Measurements from ENCODE around the gene CD93.

GRCh38 chr20:23043376-23043775, 42.7 kb downstream of the CD93 start:
- TF ChIP-seq, protein P1, sequence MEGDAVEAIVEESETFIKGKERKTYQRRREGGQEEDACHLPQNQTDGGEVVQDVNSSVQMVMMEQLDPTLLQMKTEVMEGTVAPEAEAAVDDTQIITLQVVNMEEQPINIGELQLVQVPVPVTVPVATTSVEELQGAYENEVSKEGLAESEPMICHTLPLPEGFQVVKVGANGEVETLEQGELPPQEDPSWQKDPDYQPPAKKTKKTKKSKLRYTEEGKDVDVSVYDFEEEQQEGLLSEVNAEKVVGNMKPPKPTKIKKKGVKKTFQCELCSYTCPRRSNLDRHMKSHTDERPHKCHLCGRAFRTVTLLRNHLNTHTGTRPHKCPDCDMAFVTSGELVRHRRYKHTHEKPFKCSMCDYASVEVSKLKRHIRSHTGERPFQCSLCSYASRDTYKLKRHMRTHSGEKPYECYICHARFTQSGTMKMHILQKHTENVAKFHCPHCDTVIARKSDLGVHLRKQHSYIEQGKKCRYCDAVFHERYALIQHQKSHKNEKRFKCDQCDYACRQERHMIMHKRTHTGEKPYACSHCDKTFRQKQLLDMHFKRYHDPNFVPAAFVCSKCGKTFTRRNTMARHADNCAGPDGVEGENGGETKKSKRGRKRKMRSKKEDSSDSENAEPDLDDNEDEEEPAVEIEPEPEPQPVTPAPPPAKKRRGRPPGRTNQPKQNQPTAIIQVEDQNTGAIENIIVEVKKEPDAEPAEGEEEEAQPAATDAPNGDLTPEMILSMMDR (IDR thresholded peaks at IDR 0.05), result no peak
- TF ChIP-seq POLR2A (IDR thresholded peaks at IDR 0.05), result no peak

All from heart left ventricle (tissue), 13 donors.